ENCODE measurements around the gene PRPH2. TPM values are rescaled to one million over a fixed set of nuclear protein-coding genes. Genes with fewer than 3 reads are reported as not detected.
"Not testable (repeated sequence)": the region's sequence is repeated elsewhere in the genome, so short reads cannot be mapped to it uniquely, and the experiment has no call there.

PRPH2 gene
- total RNA-seq, 4 donors from 2014 or later = 0.67 to 9.9 (median 1.3) TPM; not detected in 1

DNA sequence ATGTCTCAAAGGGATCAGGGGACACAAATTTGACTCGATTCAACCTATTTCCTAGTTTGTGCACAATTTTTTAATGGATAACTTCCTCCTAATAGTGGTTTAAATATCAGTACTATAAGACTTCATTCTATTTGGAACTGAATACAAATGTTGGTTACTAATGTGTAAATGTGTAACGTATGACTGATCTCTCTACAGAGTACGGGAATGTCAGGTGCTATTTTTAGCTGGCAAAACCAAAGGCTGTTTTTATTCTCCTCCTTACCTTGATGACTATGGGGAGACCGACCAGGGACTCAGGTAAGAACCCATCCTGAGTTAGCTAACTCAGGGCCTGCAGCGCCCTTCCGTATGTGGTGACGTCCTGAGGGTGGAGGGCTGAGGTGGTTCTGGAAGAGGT is 33.0 kb downstream of the PRPH2 start:
- no peaks in the 10 kb centered on the region for H3K4me1 ChIP-seq
- H3K9me3 ChIP-seq = no peaks in the 10 kb centered on the region
- DNase-seq = no peak
- TF ChIP-seq POLR2A (IDR thresholded peaks at IDR 0.05) (no peak), CTCF (IDR thresholded peaks at IDR 0.05) (no peak)
- H3K27ac ChIP-seq = no peak overlapping the region
- H3K27me3 ChIP-seq = no peaks in the 10 kb centered on the region
- H3K36me3 ChIP-seq = peaks cover 0 to 89% (median 0%) of the 10 kb centered on the region in 3 donors
- no peak overlapping the region for H3K4me3 ChIP-seq

GRCh38 chr6:42688281-42688680 is 34.1 kb downstream of the PRPH2 start:
- no peaks in the 10 kb centered on the region for H3K4me1 ChIP-seq
- H3K27ac ChIP-seq = no peak overlapping the region
- H3K27me3 ChIP-seq = no peaks in the 10 kb centered on the region
- H3K9me3 ChIP-seq = no peaks in the 10 kb centered on the region
- DNase-seq = no peak
- H3K36me3 ChIP-seq = peaks cover 0 to 95% (median 0%) of the 10 kb centered on the region in 3 donors
- H3K4me3 ChIP-seq = no peak overlapping the region
- TF ChIP-seq POLR2A (IDR thresholded peaks at IDR 0.05) (no peak), CTCF (IDR thresholded peaks at IDR 0.05) (no peak)

DNA sequence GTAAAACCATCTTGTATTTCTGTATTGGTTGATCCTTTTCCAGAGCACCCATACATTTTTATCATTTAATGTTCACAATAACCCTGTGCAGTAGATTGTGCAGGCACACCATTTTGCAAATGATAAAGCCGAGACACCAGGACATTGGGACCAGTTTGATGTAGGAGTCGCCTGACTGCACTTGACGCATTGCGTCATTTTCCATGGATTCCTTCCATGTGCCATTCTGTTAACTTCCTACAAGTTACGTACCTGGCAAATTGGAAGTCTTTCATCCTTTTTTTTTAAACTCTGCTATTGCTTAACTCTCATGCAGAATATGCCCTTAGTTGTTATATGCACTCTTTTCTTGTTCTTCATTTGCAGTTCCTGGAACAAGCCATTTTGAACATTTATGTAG is 43.0 kb downstream of the PRPH2 start:
- Histone ChIP-seq H3K36me3 (peaks cover 0 to 100% (median 3%) of the 10 kb centered on the region in 3 donors), H3K27ac (no peak overlapping the region), H3K9me3 (no peaks in the 10 kb centered on the region), H3K4me1 (no peaks in the 10 kb centered on the region), H3K27me3 (no peaks in the 10 kb centered on the region), H3K4me3 (no peak overlapping the region)
- DNase-seq = no peak
- no peak for TF ChIP-seq POLR2A (IDR thresholded peaks at IDR 0.05)
- no peak for TF ChIP-seq CTCF (IDR thresholded peaks at IDR 0.05)

DNA sequence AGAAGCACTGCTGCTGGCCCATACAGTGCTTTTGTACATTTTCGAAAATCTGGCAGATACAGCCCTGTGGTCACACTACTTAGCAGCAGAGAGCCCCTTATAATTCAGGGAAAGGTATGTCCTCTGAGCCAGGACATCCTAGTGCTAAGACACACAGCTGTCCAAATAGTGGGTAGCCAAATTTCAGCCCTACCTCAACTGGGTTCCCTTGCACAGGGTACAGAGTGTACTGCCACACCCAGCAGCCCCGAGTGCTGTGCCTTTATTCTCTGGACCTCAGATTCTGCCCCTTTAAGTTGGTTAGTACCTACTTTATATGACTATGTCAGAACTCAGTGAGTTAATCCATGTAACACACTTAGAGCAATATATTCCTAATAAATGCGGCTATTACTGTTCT is 47.6 kb downstream of the PRPH2 start:
- Histone ChIP-seq H3K36me3 (peaks cover 0 to 100% (median 0%) of the 10 kb centered on the region in 3 donors), H3K27me3 (no peaks in the 10 kb centered on the region), H3K4me3 (no peak overlapping the region), H3K27ac (no peak overlapping the region), H3K4me1 (no peaks in the 10 kb centered on the region), H3K9me3 (no peaks in the 10 kb centered on the region)
- no peak for TF ChIP-seq CTCF (IDR thresholded peaks at IDR 0.05)
- no peak for TF ChIP-seq POLR2A (IDR thresholded peaks at IDR 0.05)
- DNase-seq = no peak

- not testable (repeated sequence) for H3K4me1 ChIP-seq, H3K27me3 ChIP-seq, H3K27ac ChIP-seq, DNase-seq, H3K4me3 ChIP-seq, H3K9me3 ChIP-seq
- peaks cover 0 to 100% (median 0%) of the 10 kb centered on the region in 3 donors for H3K36me3 ChIP-seq
These were observed 48.0 kb downstream of the PRPH2 start for GRCh38 chr6:42674368-42674767.

- no peak for DNase-seq
- H3K27me3 ChIP-seq = no peaks in the 10 kb centered on the region
- no peak overlapping the region for H3K4me3 ChIP-seq
- no peak overlapping the region for H3K27ac ChIP-seq
- TF ChIP-seq CTCF (IDR thresholded peaks at IDR 0.05) (no peak), POLR2A (IDR thresholded peaks at IDR 0.05) (no peak)
- no peaks in the 10 kb centered on the region for H3K4me1 ChIP-seq
- H3K9me3 ChIP-seq = no peaks in the 10 kb centered on the region
- H3K36me3 ChIP-seq = peaks cover 0 to 89% (median 4%) of the 10 kb centered on the region in 3 donors
These were observed 57.7 kb downstream of the PRPH2 start for GRCh38 chr6:42664718-42665117.

Measured in Peyer's patch (tissue), 4 donors.